ENCODE measurements around the gene NDUFS2.

Gene NDUFS2

DNA sequence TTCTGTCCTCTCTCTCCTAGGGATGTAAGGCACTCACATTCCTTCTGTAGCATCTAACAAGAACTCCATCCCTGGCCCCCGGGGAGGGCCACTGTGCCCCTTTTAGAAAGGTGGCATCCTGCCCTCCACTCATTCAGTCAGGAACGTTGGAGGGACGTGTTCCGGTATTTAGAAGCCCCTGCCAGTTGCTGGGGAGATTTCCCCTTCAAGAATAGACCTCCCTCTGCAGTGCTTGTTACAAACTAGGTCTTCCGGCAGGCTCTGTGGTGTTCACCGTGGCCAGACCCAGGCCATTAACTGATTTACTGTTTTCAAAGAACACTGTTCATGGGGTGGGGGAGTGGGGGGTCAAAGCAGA, 57.2 kb downstream of the NDUFS2 start:
- ChIA-PET POLR2A (no interaction called here), CTCF (interaction anchor here (1.6 to 4.9 kb wide), 2 partner anchors 29 to 32 kb away, joined by 5 to 37 read pairs; partner anchors contain the start of gene TOMM40L)
- no peak overlapping the region; the same call in 1 of the 2 replicates for H3K4me3 ChIP-seq (ENCODE audit: low read depth, low read length)

DNA sequence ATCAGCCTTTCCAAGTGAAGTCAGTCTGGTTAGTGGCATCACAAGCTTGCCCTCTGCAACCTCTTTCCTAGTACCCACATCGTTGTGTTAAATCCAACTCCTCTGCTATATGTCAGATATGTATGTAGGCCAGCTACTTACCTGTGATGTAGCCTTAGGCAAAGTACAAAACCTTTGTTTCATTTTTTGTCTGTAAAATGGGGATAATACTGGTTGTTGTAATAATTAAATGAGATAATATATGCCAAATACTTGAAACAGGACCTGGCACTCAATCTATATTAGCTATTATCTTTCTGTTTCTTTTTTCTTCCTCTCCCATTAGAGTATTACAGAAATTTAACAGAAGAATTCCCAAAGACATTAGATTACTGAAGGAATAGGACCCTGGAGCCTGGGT, 57.6 kb downstream of the NDUFS2 start:
- no peak overlapping the region for H3K4me3 ChIP-seq (ENCODE audit: low read depth, low read length)
- TF ChIP-seq, protein P1, sequence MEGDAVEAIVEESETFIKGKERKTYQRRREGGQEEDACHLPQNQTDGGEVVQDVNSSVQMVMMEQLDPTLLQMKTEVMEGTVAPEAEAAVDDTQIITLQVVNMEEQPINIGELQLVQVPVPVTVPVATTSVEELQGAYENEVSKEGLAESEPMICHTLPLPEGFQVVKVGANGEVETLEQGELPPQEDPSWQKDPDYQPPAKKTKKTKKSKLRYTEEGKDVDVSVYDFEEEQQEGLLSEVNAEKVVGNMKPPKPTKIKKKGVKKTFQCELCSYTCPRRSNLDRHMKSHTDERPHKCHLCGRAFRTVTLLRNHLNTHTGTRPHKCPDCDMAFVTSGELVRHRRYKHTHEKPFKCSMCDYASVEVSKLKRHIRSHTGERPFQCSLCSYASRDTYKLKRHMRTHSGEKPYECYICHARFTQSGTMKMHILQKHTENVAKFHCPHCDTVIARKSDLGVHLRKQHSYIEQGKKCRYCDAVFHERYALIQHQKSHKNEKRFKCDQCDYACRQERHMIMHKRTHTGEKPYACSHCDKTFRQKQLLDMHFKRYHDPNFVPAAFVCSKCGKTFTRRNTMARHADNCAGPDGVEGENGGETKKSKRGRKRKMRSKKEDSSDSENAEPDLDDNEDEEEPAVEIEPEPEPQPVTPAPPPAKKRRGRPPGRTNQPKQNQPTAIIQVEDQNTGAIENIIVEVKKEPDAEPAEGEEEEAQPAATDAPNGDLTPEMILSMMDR (IDR thresholded peaks at IDR 0.05; ENCODE audit: insufficient read depth, low read length, missing control alignments), result no peak
- no peak for DNase-seq (ENCODE audit: low read depth, low spot score)
- POLR2A ChIA-PET, result no interaction called here
- CTCF ChIA-PET, result interaction anchor here (1.6 to 4.9 kb wide), 2 partner anchors 29 to 33 kb away, joined by 5 to 37 read pairs; partner anchors contain the start of gene TOMM40L

More for the DNA sequence above, 57.2 kb downstream of the NDUFS2 start:
- TF ChIP-seq, protein P1 (IDR thresholded peaks at IDR 0.05; ENCODE audit: insufficient read depth, low read length, missing control alignments), result no peak
- DNase-seq (ENCODE audit: low read depth, low spot score), result no peak

DNA sequence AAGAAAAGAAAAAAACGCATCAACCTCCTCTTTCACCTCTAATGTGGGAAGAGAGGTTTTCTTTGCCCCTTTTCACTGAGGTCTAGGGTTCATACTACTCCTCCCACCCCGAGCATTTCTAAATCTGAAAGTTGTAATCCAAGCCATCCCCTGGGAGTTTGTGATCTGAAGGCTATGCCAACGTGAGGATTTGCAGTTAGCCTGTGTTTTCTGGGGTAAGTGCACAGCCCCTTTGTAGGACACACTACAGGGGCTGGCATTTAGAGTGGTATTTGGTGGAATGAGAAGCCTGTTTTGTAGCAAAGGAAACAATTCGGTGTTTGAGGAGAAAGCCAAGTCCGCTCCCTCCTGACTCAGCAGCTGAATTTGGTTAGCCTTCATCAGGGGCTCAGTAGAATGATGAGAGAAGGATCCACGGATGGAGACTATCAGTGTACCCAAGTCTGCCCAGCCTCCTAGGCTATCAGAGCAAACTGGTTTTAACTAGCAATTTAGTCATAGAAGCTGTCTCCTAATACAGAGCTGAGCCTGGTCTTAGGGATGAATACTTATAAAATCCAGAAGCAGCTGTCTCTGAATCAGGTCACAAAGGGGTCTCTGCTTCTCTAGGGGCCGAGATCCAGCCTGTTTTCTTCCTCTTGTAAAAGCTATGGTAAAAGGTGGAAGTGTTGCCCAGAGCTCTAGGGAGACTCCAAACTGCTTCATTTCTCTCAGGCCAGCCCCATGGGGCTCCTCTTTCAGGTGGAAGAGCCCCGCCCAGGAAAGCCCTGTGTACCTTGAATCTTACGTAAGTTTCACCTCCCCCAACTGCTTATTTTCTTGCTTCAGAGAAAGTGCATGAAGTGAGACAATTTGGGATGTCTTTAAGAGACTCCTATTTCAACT, 58.5 kb downstream of the NDUFS2 start:
- H3K4me3 ChIP-seq (ENCODE audit: low read depth, low read length), result no peak overlapping the region
- POLR2A ChIA-PET, result no interaction called here
- CTCF ChIA-PET, result interaction anchor here (1.2 to 4.9 kb wide), 2 partner anchors 11 to 34 kb away, joined by 4 to 37 read pairs; partner anchors contain the start of gene TOMM40L
- no peak for DNase-seq (ENCODE audit: low read depth, low spot score)
- TF ChIP-seq, protein P1 (IDR thresholded peaks at IDR 0.05; ENCODE audit: insufficient read depth, low read length, missing control alignments), result no peak

DNA sequence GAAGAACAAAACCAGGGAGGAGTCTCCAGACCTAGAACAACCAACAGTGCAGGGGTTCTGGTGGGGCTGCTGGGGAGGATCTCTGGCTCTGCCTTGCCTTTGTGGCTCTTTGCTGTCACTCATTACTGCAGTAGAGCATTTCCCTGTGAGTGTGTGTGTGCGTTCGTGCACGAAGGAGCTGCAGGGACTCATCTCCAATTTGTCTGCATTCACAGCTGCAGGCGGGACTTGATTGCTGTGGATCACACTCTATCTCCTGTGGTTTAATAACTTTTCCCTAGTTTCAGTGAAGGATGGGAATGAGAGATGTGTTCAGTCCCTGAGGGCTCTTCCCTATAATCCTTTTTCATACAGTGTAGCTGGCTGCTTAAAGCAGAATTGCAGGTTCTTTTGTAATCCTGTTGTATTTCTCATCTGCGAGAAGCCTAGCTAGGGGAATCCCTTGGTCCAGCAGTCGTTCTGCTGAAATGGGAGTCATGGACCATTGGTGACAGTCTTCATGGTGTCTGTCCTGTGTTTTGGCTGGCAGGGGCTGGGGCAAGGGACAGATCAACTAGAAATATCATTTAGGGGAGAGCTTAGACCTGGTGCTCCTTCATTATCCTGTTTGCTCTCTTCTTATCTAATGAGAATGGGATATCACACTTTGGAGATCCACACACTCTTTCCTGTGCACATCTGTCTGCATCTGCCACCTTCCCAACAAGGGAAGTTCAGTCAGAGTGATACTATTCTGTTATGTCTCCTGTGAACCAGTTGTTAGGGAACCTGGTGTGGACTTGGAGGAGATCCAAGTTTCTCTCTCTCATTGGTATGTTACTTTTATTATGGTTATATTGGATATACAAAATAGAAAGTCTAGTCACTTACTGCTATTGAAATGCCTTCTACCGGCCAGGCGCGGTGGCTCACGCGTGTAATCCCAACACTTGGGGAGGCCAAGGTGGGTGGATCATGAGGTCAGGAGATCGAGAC, 59.4 kb downstream of the NDUFS2 start:
- ChIA-PET CTCF (interaction anchor here (1.2 to 4.9 kb wide), 2 partner anchors 12 to 35 kb away, joined by 4 to 37 read pairs; partner anchors contain the start of gene TOMM40L), POLR2A (no interaction called here)
- TF ChIP-seq, protein P1 (IDR thresholded peaks at IDR 0.05; ENCODE audit: insufficient read depth, low read length, missing control alignments), result no peak
- no peak for DNase-seq (ENCODE audit: low read depth, low spot score)
- no peak overlapping the region for H3K4me3 ChIP-seq (ENCODE audit: low read depth, low read length)
